ENCODE measurements around the gene PRR19. TPM values are rescaled to one million over a fixed set of nuclear protein-coding genes. Genes with fewer than 3 reads are reported as not detected.

PRR19 gene
- polyA plus RNA-seq, 2 donors = 0.81 to 1.1 TPM

GRCh38 chr19:42343344-42344110, 41.6 kb downstream of the PRR19 start:
- no peaks in the 10 kb centered on the region for H3K27me3 ChIP-seq (ENCODE audit: control insufficient read depth in 1 of 2, insufficient read depth in 2 of 2, low read length in 2 of 2)
- H3K27ac ChIP-seq (ENCODE audit: low read depth in 2 of 2, low read length in 1 of 2) = no peak overlapping the region
- H3K4me1 ChIP-seq (ENCODE audit: control insufficient read depth in 2 of 2, insufficient read depth in 2 of 2, low read length in 1 of 2) = peaks cover 0 to 4% of the 10 kb centered on the region in 2 donors
- H3K36me3 ChIP-seq (ENCODE audit: control insufficient read depth in 2 of 2, insufficient read depth in 2 of 2, low read length in 1 of 2) = peaks cover 0 to 12% of the 10 kb centered on the region in 2 donors
- no peak overlapping the region for H3K4me3 ChIP-seq (ENCODE audit: low read depth in 1 of 2, low read length in 2 of 2)
- no peaks in the 10 kb centered on the region for H3K9me3 ChIP-seq (ENCODE audit: control insufficient read depth in 2 of 2, insufficient read depth in 1 of 2, low read depth in 1 of 2, low read length in 1 of 2)
- 87 to 90% methylated on average over 14 to 17 of the region's 17 CpGs for WGBS, 2 donors

- H3K27me3 ChIP-seq (ENCODE audit: control insufficient read depth in 1 of 2, insufficient read depth in 2 of 2, low read length in 2 of 2) = no peaks in the 10 kb centered on the region
- H3K27ac ChIP-seq (ENCODE audit: low read depth in 2 of 2, low read length in 1 of 2) = no peak overlapping the region
- H3K9me3 ChIP-seq (ENCODE audit: control insufficient read depth in 2 of 2, insufficient read depth in 1 of 2, low read depth in 1 of 2, low read length in 1 of 2) = no peaks in the 10 kb centered on the region
- peaks cover 0 to 4% of the 10 kb centered on the region in 2 donors for H3K4me1 ChIP-seq (ENCODE audit: control insufficient read depth in 2 of 2, insufficient read depth in 2 of 2, low read length in 1 of 2)
- WGBS, 2 donors = 85 to 91% methylated on average over 17 to 18 of the region's 18 CpGs
- peaks cover 0 to 12% of the 10 kb centered on the region in 2 donors for H3K36me3 ChIP-seq (ENCODE audit: control insufficient read depth in 2 of 2, insufficient read depth in 2 of 2, low read length in 1 of 2)
- no peak overlapping the region for H3K4me3 ChIP-seq (ENCODE audit: low read depth in 1 of 2, low read length in 2 of 2)
Measured at GRCh38 chr19:42344336-42344893, 42.5 kb downstream of the PRR19 start.

DNA sequence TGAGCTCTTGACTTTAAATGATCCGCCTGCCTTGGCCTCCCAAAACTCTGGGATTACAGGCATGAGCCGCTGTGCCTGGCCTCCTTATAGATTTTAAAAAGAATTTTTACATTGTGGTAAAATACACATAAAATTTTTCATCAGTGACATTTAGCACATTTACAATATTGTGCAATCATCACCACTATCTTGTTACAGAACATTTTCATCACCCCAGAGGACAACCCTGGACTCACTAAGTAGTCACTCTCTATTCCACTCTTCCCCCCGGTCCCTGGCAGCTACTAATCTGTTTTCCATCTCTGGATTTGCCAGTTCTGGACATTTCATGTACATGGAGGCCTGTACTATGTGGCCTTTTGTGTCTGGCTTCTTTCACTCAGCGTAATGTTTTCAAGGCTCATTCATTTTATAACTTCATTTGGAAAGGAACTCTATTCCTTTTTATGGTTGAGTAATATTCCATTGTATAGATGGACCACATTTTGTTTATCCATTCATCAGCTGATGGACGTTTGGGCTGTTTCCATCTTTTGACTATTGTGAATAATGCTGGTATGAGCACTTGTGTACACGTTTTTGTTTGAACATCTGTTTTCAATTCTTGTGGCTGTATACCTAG, 43.4 kb downstream of the PRR19 start:
- H3K27ac ChIP-seq (ENCODE audit: low read depth in 2 of 2, low read length in 1 of 2) = no peak overlapping the region
- peaks cover 0 to 4% of the 10 kb centered on the region in 2 donors for H3K4me1 ChIP-seq (ENCODE audit: control insufficient read depth in 2 of 2, insufficient read depth in 2 of 2, low read length in 1 of 2)
- peaks cover 0 to 16% of the 10 kb centered on the region in 2 donors for H3K36me3 ChIP-seq (ENCODE audit: control insufficient read depth in 2 of 2, insufficient read depth in 2 of 2, low read length in 1 of 2)

DNA sequence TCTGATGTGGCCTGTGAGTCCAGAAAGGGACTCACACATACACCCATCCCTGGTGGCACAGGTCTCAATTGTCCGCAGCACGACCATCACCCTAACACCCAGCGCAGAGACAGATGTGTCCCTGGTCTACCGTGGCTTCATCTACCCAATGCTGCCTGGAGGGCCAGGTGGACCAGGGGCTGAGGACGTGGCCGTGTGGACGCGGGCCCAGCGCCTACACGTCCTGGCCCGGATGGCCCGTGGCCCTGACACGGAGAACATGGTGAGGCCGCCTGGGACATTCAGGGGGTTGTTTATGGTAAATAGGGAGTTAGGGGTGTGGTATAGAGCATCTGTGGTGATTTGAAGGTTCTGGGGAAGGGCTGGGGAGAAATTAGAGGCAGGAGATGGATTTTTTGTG, 46.3 kb downstream of the PRR19 start:
- WGBS, 2 donors = 97 to 99% methylated on average over 14 of the region's 14 CpGs
- Histone ChIP-seq H3K27ac (ENCODE audit: low read depth in 2 of 2, low read length in 1 of 2) (no peak overlapping the region), H3K27me3 (ENCODE audit: control insufficient read depth in 1 of 2, insufficient read depth in 2 of 2, low read length in 2 of 2) (no peaks in the 10 kb centered on the region), H3K4me1 (ENCODE audit: control insufficient read depth in 2 of 2, insufficient read depth in 2 of 2, low read length in 1 of 2) (peaks cover 3 to 7% of the 10 kb centered on the region in 2 donors), H3K4me3 (ENCODE audit: low read depth in 1 of 2, low read length in 2 of 2) (no peak overlapping the region), H3K36me3 (ENCODE audit: control insufficient read depth in 2 of 2, insufficient read depth in 2 of 2, low read length in 1 of 2) (peaks cover 0 to 16% of the 10 kb centered on the region in 2 donors), H3K9me3 (ENCODE audit: control insufficient read depth in 2 of 2, insufficient read depth in 1 of 2, low read depth in 1 of 2, low read length in 1 of 2) (no peaks in the 10 kb centered on the region)

More for the DNA sequence above, 43.4 kb downstream of the PRR19 start:
- WGBS, 2 donors = 82 to 86% methylated on average over 6 of the region's 6 CpGs
- Histone ChIP-seq H3K27me3 (ENCODE audit: control insufficient read depth in 1 of 2, insufficient read depth in 2 of 2, low read length in 2 of 2) (no peaks in the 10 kb centered on the region), H3K4me3 (ENCODE audit: low read depth in 1 of 2, low read length in 2 of 2) (no peak overlapping the region), H3K9me3 (ENCODE audit: control insufficient read depth in 2 of 2, insufficient read depth in 1 of 2, low read depth in 1 of 2, low read length in 1 of 2) (no peaks in the 10 kb centered on the region)

GRCh38 chr19:42349378-42350107, 47.6 kb downstream of the PRR19 start:
- H3K4me3 ChIP-seq (ENCODE audit: low read depth in 1 of 2, low read length in 2 of 2) = no peak overlapping the region
- H3K27me3 ChIP-seq (ENCODE audit: control insufficient read depth in 1 of 2, insufficient read depth in 2 of 2, low read length in 2 of 2) = no peaks in the 10 kb centered on the region
- no peak overlapping the region for H3K27ac ChIP-seq (ENCODE audit: low read depth in 2 of 2, low read length in 1 of 2)
- 95 to 96% methylated on average over 14 of the region's 14 CpGs for WGBS, 2 donors
- H3K4me1 ChIP-seq (ENCODE audit: control insufficient read depth in 2 of 2, insufficient read depth in 2 of 2, low read length in 1 of 2) = peaks cover 3 to 7% of the 10 kb centered on the region in 2 donors
- peaks cover 0 to 24% of the 10 kb centered on the region in 2 donors for H3K36me3 ChIP-seq (ENCODE audit: control insufficient read depth in 2 of 2, insufficient read depth in 2 of 2, low read length in 1 of 2)
- no peaks in the 10 kb centered on the region for H3K9me3 ChIP-seq (ENCODE audit: control insufficient read depth in 2 of 2, insufficient read depth in 1 of 2, low read depth in 1 of 2, low read length in 1 of 2)

DNA sequence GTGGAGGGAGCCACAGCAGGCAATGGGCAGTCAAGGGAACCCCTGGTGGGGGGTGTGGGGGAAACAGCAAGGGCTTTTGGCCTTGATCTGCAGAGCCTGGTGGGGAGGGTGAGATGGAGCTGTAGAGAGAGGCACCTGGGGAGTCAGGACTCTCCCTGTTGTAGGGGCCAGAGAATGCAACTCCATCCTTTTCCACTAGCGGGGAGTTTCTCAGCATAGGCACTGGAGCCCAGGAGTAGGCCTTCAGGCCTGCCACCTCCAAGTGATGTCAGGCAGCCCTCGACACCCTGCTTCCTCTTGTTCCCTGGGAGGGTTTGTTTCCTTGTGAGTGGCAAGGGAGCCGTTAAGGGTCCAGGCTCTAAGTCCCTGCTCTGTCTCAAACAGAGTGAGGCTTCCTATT, 48.5 kb downstream of the PRR19 start:
- 90 to 97% methylated on average over 3 of the region's 3 CpGs for WGBS, 2 donors
- H3K4me1 ChIP-seq (ENCODE audit: control insufficient read depth in 2 of 2, insufficient read depth in 2 of 2, low read length in 1 of 2) = peaks cover 3 to 7% of the 10 kb centered on the region in 2 donors
- H3K9me3 ChIP-seq (ENCODE audit: control insufficient read depth in 2 of 2, insufficient read depth in 1 of 2, low read depth in 1 of 2, low read length in 1 of 2) = no peaks in the 10 kb centered on the region
- H3K4me3 ChIP-seq (ENCODE audit: low read depth in 1 of 2, low read length in 2 of 2) = no peak overlapping the region
- H3K36me3 ChIP-seq (ENCODE audit: control insufficient read depth in 2 of 2, insufficient read depth in 2 of 2, low read length in 1 of 2) = peaks cover 0 to 28% of the 10 kb centered on the region in 2 donors
- H3K27ac ChIP-seq (ENCODE audit: low read depth in 2 of 2, low read length in 1 of 2) = no peak overlapping the region
- no peaks in the 10 kb centered on the region for H3K27me3 ChIP-seq (ENCODE audit: control insufficient read depth in 1 of 2, insufficient read depth in 2 of 2, low read length in 2 of 2)

DNA sequence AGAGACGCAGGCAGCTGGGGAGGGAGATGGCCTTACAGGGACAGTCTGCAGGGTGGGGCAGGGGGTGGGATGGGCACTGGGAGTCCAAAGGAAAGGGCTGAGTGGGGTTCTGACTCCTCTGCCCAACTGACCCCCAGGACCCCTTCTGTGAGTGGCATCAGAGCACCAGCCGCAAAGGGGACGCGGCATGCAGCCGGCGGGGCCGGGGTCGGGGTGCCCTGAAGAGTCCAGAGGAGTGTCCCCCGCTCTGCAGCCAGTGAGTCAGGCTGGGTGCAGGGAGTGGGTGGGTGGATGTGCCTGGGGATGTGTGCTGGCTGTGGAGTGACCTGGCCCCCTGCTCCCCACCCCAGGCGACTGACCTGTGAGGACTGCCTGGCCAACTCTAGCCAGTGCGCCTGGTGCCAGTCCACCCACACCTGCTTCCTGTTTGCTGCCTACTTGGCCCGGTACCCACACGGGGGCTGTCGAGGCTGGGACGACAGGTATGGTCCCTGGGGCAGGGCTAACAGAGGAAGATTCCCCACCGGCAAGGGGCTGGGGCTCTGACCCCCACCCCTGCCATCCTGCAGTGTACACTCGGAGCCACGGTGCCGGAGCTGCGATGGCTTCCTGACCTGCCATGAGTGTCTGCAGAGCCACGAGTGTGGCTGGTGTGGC, 49.3 kb downstream of the PRR19 start:
- Histone ChIP-seq H3K4me1 (ENCODE audit: control insufficient read depth in 2 of 2, insufficient read depth in 2 of 2, low read length in 1 of 2) (peaks cover 3 to 7% of the 10 kb centered on the region in 2 donors), H3K27ac (ENCODE audit: low read depth in 2 of 2, low read length in 1 of 2) (no peak overlapping the region), H3K36me3 (ENCODE audit: control insufficient read depth in 2 of 2, insufficient read depth in 2 of 2, low read length in 1 of 2) (peaks cover 0 to 34% of the 10 kb centered on the region in 2 donors), H3K9me3 (ENCODE audit: control insufficient read depth in 2 of 2, insufficient read depth in 1 of 2, low read depth in 1 of 2, low read length in 1 of 2) (no peaks in the 10 kb centered on the region), H3K4me3 (ENCODE audit: low read depth in 1 of 2, low read length in 2 of 2) (no peak overlapping the region), H3K27me3 (ENCODE audit: control insufficient read depth in 1 of 2, insufficient read depth in 2 of 2, low read length in 2 of 2) (no peaks in the 10 kb centered on the region)
- WGBS, 2 donors = 91 to 94% methylated on average over 20 to 21 of the region's 21 CpGs

GRCh38 chr19:42352301-42353259, 50.6 kb downstream of the PRR19 start:
- Histone ChIP-seq H3K9me3 (ENCODE audit: control insufficient read depth in 2 of 2, insufficient read depth in 1 of 2, low read depth in 1 of 2, low read length in 1 of 2) (no peaks in the 10 kb centered on the region), H3K4me1 (ENCODE audit: control insufficient read depth in 2 of 2, insufficient read depth in 2 of 2, low read length in 1 of 2) (peaks cover 3 to 7% of the 10 kb centered on the region in 2 donors), H3K27me3 (ENCODE audit: control insufficient read depth in 1 of 2, insufficient read depth in 2 of 2, low read length in 2 of 2) (no peaks in the 10 kb centered on the region), H3K36me3 (ENCODE audit: control insufficient read depth in 2 of 2, insufficient read depth in 2 of 2, low read length in 1 of 2) (peaks cover 0 to 43% of the 10 kb centered on the region in 2 donors), H3K27ac (ENCODE audit: low read depth in 2 of 2, low read length in 1 of 2) (no peak overlapping the region), H3K4me3 (ENCODE audit: low read depth in 1 of 2, low read length in 2 of 2) (no peak overlapping the region)
- 77 to 78% methylated on average over 31 of the region's 31 CpGs for WGBS, 2 donors
